Stimulated activated naive CD4-positive, alpha-beta T cell (primary cell): ENCODE data around the gene HCRTR1.
"Not testable (repeated sequence)": the region's sequence is repeated elsewhere in the genome, so short reads cannot be mapped to it uniquely, and the experiment has no call there.

Source experiments
- DNase-seq, 6 experiments: peaks; one replicate each; lab custom pipeline; 2025; lab: John Stamatoyannopoulos, UW

Gene HCRTR1

GRCh38 chr1:31581821-31582810 is 35.4 kb upstream of the HCRTR1 start:
- DNase-seq: no peak

GRCh38 chr1:31583082-31583994 is 34.2 kb upstream of the HCRTR1 start:
- no peak for DNase-seq

GRCh38 chr1:31583995-31584868 is 33.3 kb upstream of the HCRTR1 start:
- no peak for DNase-seq

- DNase-seq: no peak
Observed at GRCh38 chr1:31584869-31585735, 32.4 kb upstream of the HCRTR1 start.

GRCh38 chr1:31585736-31586365 is 31.6 kb upstream of the HCRTR1 start:
- no peak for DNase-seq

GRCh38 chr1:31586376-31587327 is 30.8 kb upstream of the HCRTR1 start:
- DNase-seq: no peak

- DNase-seq: not testable (repeated sequence)
Observed at GRCh38 chr1:31587328-31587699, 30.2 kb upstream of the HCRTR1 start.

GRCh38 chr1:31587720-31588423 is 29.6 kb upstream of the HCRTR1 start:
- DNase-seq: peak in 2 of 6 experiments; percentile 8 to 10

- no peak for DNase-seq
Observed at GRCh38 chr1:31588751-31589515, 28.6 kb upstream of the HCRTR1 start.

GRCh38 chr1:31591425-31592093 is 25.9 kb upstream of the HCRTR1 start:
- DNase-seq: no peak

GRCh38 chr1:31592132-31592531 is 25.4 kb upstream of the HCRTR1 start:
- DNase-seq: no peak

- no peak for DNase-seq
Observed at GRCh38 chr1:31593136-31593665, 24.3 kb upstream of the HCRTR1 start.

- DNase-seq: peak in 5 of 6 experiments; percentile 22 to 59 (median 51)
Observed at GRCh38 chr1:31593770-31594632, 23.5 kb upstream of the HCRTR1 start.

- no peak for DNase-seq
Observed at GRCh38 chr1:31595836-31596736, 21.4 kb upstream of the HCRTR1 start.

GRCh38 chr1:31596737-31597097 is 20.8 kb upstream of the HCRTR1 start:
- DNase-seq: no peak
